Activated B cell treated with CpG ODN at 0.5 μM for 24 hours (primary cell): ENCODE results near the gene HOXB3. TPM values are rescaled to one million over a fixed set of nuclear protein-coding genes. Genes with fewer than 3 reads are reported as not detected.

Experiments used
- ATAC-seq: fragments of 200-7000 bp; cut with Tn5 transposase; one replicate; pipeline ENCODE4 v1.10.0; 2021; ENCODE audit warnings: low read depth, mild to moderate bottlenecking, moderate library complexity
- CTCF ChIA-PET: fragments of 350-600 bp; sonication (Branson Sonifier 250); formaldehyde crosslinking; loops from one replicate; lab custom pipeline; 2021; ENCODE audit warnings: antibody characterized with exemption; lab: Charles Lee
- POLR2A ChIA-PET: fragments of 350-600 bp; sonication (Branson Sonifier 250); formaldehyde crosslinking; loops from one replicate; lab custom pipeline; 2021; ENCODE audit warnings: antibody characterized with exemption; lab: Charles Lee
- DNase-seq: peaks from one replicate; pipeline ENCODE4 v3.0.0; 2022
- H3K27ac Mint-ChIP-seq: one replicate; pipeline ENCODE4 v1.8.0; 2020; ENCODE audit warnings: mixed read lengths
- H3K27me3 Mint-ChIP-seq: one replicate; pipeline ENCODE4 v1.8.0; 2021; ENCODE audit warnings: mixed read lengths
- H3K36me3 Mint-ChIP-seq: one replicate; pipeline ENCODE4 v1.8.0; 2021; ENCODE audit warnings: low read depth, mixed read lengths
- H3K4me1 Mint-ChIP-seq: one replicate; pipeline ENCODE4 v1.8.0; 2021; ENCODE audit warnings: mixed read lengths
- H3K4me3 Mint-ChIP-seq: one replicate; pipeline ENCODE4 v1.8.0; 2020; ENCODE audit warnings: mild to moderate bottlenecking, mixed read lengths
- H3K9me3 Mint-ChIP-seq: one replicate; pipeline ENCODE4 v1.8.0; 2020; ENCODE audit warnings: mixed read lengths
- intact Hi-C: fragments of 100-400 bp; cut with micrococcal nuclease; formaldehyde crosslinking; loops from one replicate; pipeline ENCODE4 v1.15.1; 2024
- total RNA-seq: library from RNA; stranded (reverse); gene quantifications from 2 replicates; pipeline ENCODE4 v1.2.3, GENCODE V29; 2022
- TF ChIP-seq, protein P1 (sequence below): fragments of 200-600 bp; IDR thresholded peaks from one replicate; pipeline ENCODE4 v1.8.0; 2022; ENCODE audit warnings: antibody characterized with exemption, mild to moderate bottlenecking

Gene HOXB3
- total RNA-seq, 1 donor from 2014 or later = 2.6 TPM

DNA sequence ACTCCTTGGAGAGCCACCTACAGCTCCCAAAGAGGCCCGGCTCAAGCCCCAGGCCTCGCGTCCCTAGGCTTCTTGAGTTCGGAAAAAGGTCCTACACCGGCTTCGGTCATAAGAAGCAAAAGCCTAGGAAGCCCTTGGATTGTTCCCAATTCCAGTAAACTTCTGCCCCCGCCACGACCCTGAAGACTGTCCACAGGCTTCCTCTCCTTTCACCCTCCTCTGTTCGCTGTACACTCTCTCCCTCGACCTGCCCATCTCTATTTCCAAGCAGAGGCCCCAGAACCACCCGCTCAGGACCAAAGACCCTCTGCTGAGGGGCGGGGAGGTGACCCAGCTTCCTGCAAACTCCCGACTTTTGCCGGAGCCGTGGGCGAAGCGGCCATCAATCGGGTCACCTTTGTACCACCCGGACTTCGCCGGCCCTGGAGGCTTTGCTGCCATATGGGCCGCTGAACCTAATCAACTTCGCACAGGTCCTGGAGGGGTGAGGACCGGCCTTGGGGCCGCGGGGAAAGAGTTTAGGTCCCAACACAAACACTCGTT is 47.9 kb downstream of the HOXB3 start:
- peaks cover 5% of the 10 kb centered on the region for H3K36me3 Mint-ChIP-seq
- H3K9me3 Mint-ChIP-seq = no peaks in the 10 kb centered on the region
- peaks cover 40% of the 10 kb centered on the region for H3K27me3 Mint-ChIP-seq
- DNase-seq (peak; percentile 21), ATAC-seq (no peak)
- H3K4me1 Mint-ChIP-seq = peaks cover 33% of the 10 kb centered on the region
- intact Hi-C loops = loop anchor here (5.0 kb wide), 1 partner anchor 1135 kb away; the partner anchor contains the start of gene SPOP
- H3K27ac Mint-ChIP-seq = peak overlapping the region; percentile 92
- CTCF ChIA-PET = no interaction called here
- TF ChIP-seq, protein P1, sequence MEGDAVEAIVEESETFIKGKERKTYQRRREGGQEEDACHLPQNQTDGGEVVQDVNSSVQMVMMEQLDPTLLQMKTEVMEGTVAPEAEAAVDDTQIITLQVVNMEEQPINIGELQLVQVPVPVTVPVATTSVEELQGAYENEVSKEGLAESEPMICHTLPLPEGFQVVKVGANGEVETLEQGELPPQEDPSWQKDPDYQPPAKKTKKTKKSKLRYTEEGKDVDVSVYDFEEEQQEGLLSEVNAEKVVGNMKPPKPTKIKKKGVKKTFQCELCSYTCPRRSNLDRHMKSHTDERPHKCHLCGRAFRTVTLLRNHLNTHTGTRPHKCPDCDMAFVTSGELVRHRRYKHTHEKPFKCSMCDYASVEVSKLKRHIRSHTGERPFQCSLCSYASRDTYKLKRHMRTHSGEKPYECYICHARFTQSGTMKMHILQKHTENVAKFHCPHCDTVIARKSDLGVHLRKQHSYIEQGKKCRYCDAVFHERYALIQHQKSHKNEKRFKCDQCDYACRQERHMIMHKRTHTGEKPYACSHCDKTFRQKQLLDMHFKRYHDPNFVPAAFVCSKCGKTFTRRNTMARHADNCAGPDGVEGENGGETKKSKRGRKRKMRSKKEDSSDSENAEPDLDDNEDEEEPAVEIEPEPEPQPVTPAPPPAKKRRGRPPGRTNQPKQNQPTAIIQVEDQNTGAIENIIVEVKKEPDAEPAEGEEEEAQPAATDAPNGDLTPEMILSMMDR = no peak
- POLR2A ChIA-PET = interaction anchor here (1.2 to 1.3 kb wide), 2 partner anchors 37 to 646 kb away, joined by 3 to 4 read pairs; partner anchors contain the start of gene SP2
- H3K4me3 Mint-ChIP-seq = peak overlapping the region; percentile 87

DNA sequence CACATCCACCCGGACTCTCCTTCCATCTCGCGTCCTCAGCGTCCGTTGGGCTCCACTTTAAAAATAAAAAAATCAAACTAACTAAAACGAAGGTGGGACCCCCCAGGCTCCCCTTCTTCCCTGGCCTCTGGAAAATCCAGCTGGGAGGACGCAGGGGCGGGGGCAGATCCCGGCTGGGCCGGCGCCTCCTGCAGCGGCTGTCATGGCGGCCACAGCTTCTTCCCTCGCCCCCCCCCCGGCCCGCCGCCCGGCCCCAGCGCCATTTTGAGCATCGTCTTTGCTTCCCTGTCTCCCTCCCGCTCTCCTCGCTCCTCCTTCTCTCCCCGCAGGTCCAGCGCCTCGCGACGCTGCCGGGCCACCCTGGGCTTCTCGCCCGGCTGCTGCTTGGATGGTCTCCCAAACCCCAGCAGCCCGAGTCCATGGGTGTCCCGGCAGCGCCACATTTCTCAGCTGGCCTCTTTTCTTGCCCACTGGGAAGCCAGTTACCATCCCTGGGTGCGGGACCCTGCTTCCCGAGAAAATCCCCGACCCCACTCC is 48.4 kb downstream of the HOXB3 start:
- ATAC-seq (peak; percentile 32), DNase-seq (peak; percentile 44)
- peak overlapping the region; percentile 87 for H3K4me3 Mint-ChIP-seq
- H3K27me3 Mint-ChIP-seq = peaks cover 42% of the 10 kb centered on the region
- H3K27ac Mint-ChIP-seq = peak overlapping the region; percentile 92
- POLR2A ChIA-PET = interaction anchor here (1.2 to 1.3 kb wide), 2 partner anchors 37 to 646 kb away, joined by 3 to 4 read pairs; partner anchors contain the start of gene SP2
- TF ChIP-seq, protein P1 = no peak
- peaks cover 5% of the 10 kb centered on the region for H3K36me3 Mint-ChIP-seq
- no peaks in the 10 kb centered on the region for H3K9me3 Mint-ChIP-seq
- peaks cover 33% of the 10 kb centered on the region for H3K4me1 Mint-ChIP-seq
- CTCF ChIA-PET = interaction anchor here (1.2 kb wide), 1 partner anchor 42 kb away, joined by 4 read pairs; no protein-coding TSS in a partner anchor
- intact Hi-C loops = loop anchor here (2.0 to 5.0 kb wide), 2 partner anchors 29 to 1136 kb away; partner anchors contain the start of gene SPOP

DNA sequence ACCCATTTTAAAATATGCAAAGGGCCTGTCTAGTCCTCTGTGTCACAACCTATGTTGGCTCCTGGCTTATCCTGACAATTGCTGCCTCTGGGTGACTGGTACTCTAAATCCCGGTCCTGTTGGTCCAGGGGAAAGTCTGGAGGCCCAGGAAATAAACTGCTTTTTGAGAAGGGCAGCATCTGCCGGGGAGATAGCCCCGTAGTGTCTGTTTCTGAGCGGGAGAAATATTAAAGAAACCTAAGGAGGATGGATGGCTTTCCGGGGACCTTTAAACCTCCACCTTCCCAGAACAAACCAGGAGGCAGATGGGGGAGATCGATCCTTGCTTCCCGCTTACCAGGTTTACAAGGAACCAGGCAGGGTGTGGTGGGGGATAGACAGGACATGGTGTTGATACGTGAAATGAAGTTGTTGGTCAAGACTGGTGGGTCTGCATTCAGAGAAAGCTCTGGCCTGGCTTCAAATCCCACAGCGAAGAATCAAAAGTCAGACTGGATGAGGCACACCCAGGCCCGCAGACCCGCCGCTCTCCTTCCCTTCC is 48.9 kb downstream of the HOXB3 start:
- Mint-ChIP-seq H3K27ac (peak overlapping the region; percentile 92), H3K4me3 (peak overlapping the region; percentile 87), H3K36me3 (peaks cover 5% of the 10 kb centered on the region), H3K4me1 (peaks cover 31% of the 10 kb centered on the region), H3K27me3 (peaks cover 37% of the 10 kb centered on the region), H3K9me3 (no peaks in the 10 kb centered on the region)
- ChIA-PET POLR2A (interaction anchor here (1.2 to 1.3 kb wide), 2 partner anchors 38 to 645 kb away, joined by 3 to 4 read pairs; partner anchors contain the start of gene SP2), CTCF (interaction anchor here (0.6 to 1.2 kb wide), 2 partner anchors 21 to 43 kb away, joined by 3 to 4 read pairs; no protein-coding TSS in a partner anchor)
- intact Hi-C loops = loop anchor here (2.0 to 5.0 kb wide), 2 partner anchors 28 to 1136 kb away; partner anchors contain the start of gene SPOP
- DNase-seq (no peak), ATAC-seq (no peak)
- TF ChIP-seq, protein P1 = no peak

DNA sequence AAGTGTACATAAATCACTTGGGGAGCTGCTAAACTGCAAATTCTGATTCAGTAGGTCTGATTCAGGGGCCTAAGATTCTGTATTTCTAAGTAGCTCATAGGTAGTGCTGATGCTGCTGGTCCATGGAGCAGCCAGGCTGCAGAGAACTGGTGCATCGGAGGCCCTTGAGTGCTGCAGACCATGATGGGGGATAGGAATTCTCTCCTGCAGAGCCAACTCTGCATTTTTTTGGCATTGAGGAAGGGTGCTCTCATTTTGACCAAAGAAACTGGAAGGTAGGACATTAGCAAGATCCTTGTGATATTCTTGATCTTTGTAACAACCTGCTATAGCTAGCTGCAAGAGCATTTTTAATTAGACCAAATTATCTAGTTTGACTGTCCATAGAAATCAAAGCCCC is 49.8 kb downstream of the HOXB3 start:
- TF ChIP-seq, protein P1 = no peak
- ChIA-PET CTCF (no interaction called here), POLR2A (no interaction called here)
- no peak for ATAC-seq
- H3K4me3 Mint-ChIP-seq = no peak overlapping the region
- H3K27ac Mint-ChIP-seq = no peak overlapping the region
- H3K36me3 Mint-ChIP-seq = peaks cover 5% of the 10 kb centered on the region
- peaks cover 31% of the 10 kb centered on the region for H3K4me1 Mint-ChIP-seq
- peaks cover 31% of the 10 kb centered on the region for H3K27me3 Mint-ChIP-seq
- no peaks in the 10 kb centered on the region for H3K9me3 Mint-ChIP-seq
- DNase-seq = no peak
- intact Hi-C loops = loop anchor here (2.0 to 5.0 kb wide), 2 partner anchors 27 to 1137 kb away; partner anchors contain the start of gene SPOP

DNA sequence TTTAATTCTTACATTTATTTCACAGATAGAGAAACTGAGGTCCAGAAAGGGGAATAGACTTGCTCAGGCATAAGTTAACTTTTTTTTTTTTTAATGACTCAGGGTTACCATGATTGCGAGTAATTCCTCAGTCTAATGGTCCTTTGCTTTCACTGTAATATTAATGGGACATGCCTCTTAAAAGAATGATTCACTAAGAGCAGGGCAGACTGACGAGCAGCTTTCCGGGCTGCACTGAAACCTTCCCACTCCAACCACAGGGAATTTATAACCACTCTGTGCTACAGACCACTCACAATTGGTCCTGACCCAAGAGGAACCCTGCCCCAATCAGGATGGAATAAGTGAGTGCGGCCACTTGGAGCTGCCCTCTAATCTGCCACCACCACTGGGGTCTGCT is 50.9 kb downstream of the HOXB3 start:
- ATAC-seq (no peak), DNase-seq (no peak)
- TF ChIP-seq, protein P1 = no peak
- intact Hi-C loops = no loop called here
- ChIA-PET POLR2A (no interaction called here), CTCF (no interaction called here)
- Mint-ChIP-seq H3K9me3 (no peaks in the 10 kb centered on the region), H3K27ac (no peak overlapping the region), H3K4me1 (peaks cover 27% of the 10 kb centered on the region), H3K4me3 (no peak overlapping the region), H3K27me3 (peaks cover 27% of the 10 kb centered on the region), H3K36me3 (peaks cover 5% of the 10 kb centered on the region)
